Kidney (tissue), 2 donors: ENCODE measurements around the gene ANKRD17. TPM values are rescaled to one million over a fixed set of nuclear protein-coding genes. Genes with fewer than 3 reads are reported as not detected.

Experiments used
- polyA plus RNA-seq: library from polyadenylated mRNA; stranded (reverse); fragments of 350-450 nt; fragmentation: Illumina TruSeq; extraction: RNeasy Lipid Tissue Mini Kit (QIAGEN cat#74804); gene quantifications from one replicate; pipeline ENCODE4 v1.2.3, GENCODE V29; 2014; ENCODE audit warnings: low read depth, low replicate concordance; ENCODE audit not compliant: insufficient read depth
- total RNA-seq: library from RNA; stranded (reverse); fragmentation: NEBNext Ultra II Directional; extraction: Animal tissue kit (Norgen Biotek cat#: 25700); gene quantifications from one replicate; pipeline ENCODE4 v1.2.1, GENCODE V29; 2021
- donor health status: DM: yes; HTN: yes; CAD: no.

The ANKRD17 gene
- total and polyA plus RNA-seq, 2 donors from 2014 or later: 13.3 to 67.7 TPM

Other genes with a start within 250 kb of the ANKRD17 start
- 15.8 TPM for gene COX18, start 189.1 kb downstream of the ANKRD17 start, total RNA-seq
- 12.5 TPM for gene COX18, start 189.1 kb downstream of the ANKRD17 start, polyA plus RNA-seq
- 0.19 TPM for gene ALB, start 145.5 kb upstream of the ANKRD17 start, total RNA-seq
- gene ALB, start 145.5 kb upstream of the ANKRD17 start, polyA plus RNA-seq: 172 TPM
- gene AFP, start 177.4 kb upstream of the ANKRD17 start, total RNA-seq: not detected
- gene AFP, start 177.4 kb upstream of the ANKRD17 start, polyA plus RNA-seq: 11.6 TPM
- gene AFM, start 222.9 kb upstream of the ANKRD17 start, total RNA-seq: not detected
- gene AFM, start 222.9 kb upstream of the ANKRD17 start, polyA plus RNA-seq: 30.8 TPM